Measurements from ENCODE around the gene THSD4. TPM values are rescaled to one million over a fixed set of nuclear protein-coding genes. Genes with fewer than 3 reads are reported as not detected.
"Not testable (repeated sequence)": the region's sequence is repeated elsewhere in the genome, so short reads cannot be mapped to it uniquely, and the experiment has no call there.

Gene THSD4
- total RNA-seq, 1 experiment from 2014 or later, result 65.4 TPM

GRCh38 chr15:71397377-71397776 lies 282.1 kb downstream of the THSD4 start:
- Histone ChIP-seq H3K4me1 (ENCODE audit: control insufficient read depth, insufficient read depth, low read length) (no peaks in the 10 kb centered on the region), H3K27ac (ENCODE audit: low read length) (no peak overlapping the region), H3K9me3 (ENCODE audit: control insufficient read depth, insufficient read depth, low read depth, low read length) (no peaks in the 10 kb centered on the region), H3K36me3 (ENCODE audit: control insufficient read depth, insufficient read depth, low read length) (no peaks in the 10 kb centered on the region), H3K27me3 (ENCODE audit: control insufficient read depth, insufficient read depth, low read length) (no peaks in the 10 kb centered on the region), H3K4me3 (ENCODE audit: low read depth in 2 of 2, low read length in 2 of 2) (no peak overlapping the region)
- ATAC-seq (no peak), DNase-seq (ENCODE audit: low read depth, low spot score) (no peak)
- intact Hi-C loops (cut with micrococcal nuclease; ENCODE audit: unreplicated experiment), result no loop called here
- no TSS peak for BruUV-seq (replicated peaks)
- TF ChIP-seq TCF7L2 (IDR thresholded peaks at IDR 0.05; ENCODE audit: low read depth, low read length) (no peak), CTCF (IDR thresholded peaks at IDR 0.05) (no peak), REST (IDR thresholded peaks at IDR 0.05; ENCODE audit: insufficient read depth in 1 of 2, low read depth in 2 of 2, low read length in 1 of 2) (no peak), POLR2AphosphoS5 (IDR thresholded peaks at IDR 0.05; ENCODE audit: low read depth, low read length) (no peak), SIN3A (IDR thresholded peaks at IDR 0.05; ENCODE audit: borderline replicate concordance, insufficient read depth, low read depth, low read length) (no peak)
- ChIA-PET POLR2A (no interaction called here), CTCF (no interaction called here)
- in situ Hi-C loops (cut with HindIII; ENCODE audit: low pct_unique_long_range_greater_than_20kb, low sequenced_read_pairs), result no loop called here

- H3K9me3 ChIP-seq (ENCODE audit: control insufficient read depth, insufficient read depth, low read depth, low read length), result no peaks in the 10 kb centered on the region
- ATAC-seq (no peak), DNase-seq (ENCODE audit: low read depth, low spot score) (no peak)
- H3K27me3 ChIP-seq (ENCODE audit: control insufficient read depth, insufficient read depth, low read length), result no peaks in the 10 kb centered on the region
- BruUV-seq (replicated peaks), result no TSS peak
- ChIA-PET POLR2A (no interaction called here), CTCF (no interaction called here)
- H3K4me3 ChIP-seq (ENCODE audit: low read depth in 2 of 2, low read length in 2 of 2), result no peak overlapping the region
- H3K4me1 ChIP-seq (ENCODE audit: control insufficient read depth, insufficient read depth, low read length), result no peaks in the 10 kb centered on the region
- no peaks in the 10 kb centered on the region for H3K36me3 ChIP-seq (ENCODE audit: control insufficient read depth, insufficient read depth, low read length)
- no peak overlapping the region for H3K27ac ChIP-seq (ENCODE audit: low read length)
- TF ChIP-seq CTCF (IDR thresholded peaks at IDR 0.05) (no peak), POLR2AphosphoS5 (IDR thresholded peaks at IDR 0.05; ENCODE audit: low read depth, low read length) (no peak), REST (IDR thresholded peaks at IDR 0.05; ENCODE audit: insufficient read depth in 1 of 2, low read depth in 2 of 2, low read length in 1 of 2) (no peak), TCF7L2 (IDR thresholded peaks at IDR 0.05; ENCODE audit: low read depth, low read length) (no peak), SIN3A (IDR thresholded peaks at IDR 0.05; ENCODE audit: borderline replicate concordance, insufficient read depth, low read depth, low read length) (no peak)
- intact Hi-C loops (cut with micrococcal nuclease; ENCODE audit: unreplicated experiment), result no loop called here
- in situ Hi-C loops (cut with HindIII; ENCODE audit: low pct_unique_long_range_greater_than_20kb, low sequenced_read_pairs), result no loop called here
These were observed 285.0 kb downstream of the THSD4 start for GRCh38 chr15:71400294-71400693.

- POLR2A ChIA-PET; intact Hi-C loops (cut with micrococcal nuclease; ENCODE audit: unreplicated experiment): not testable (repeated sequence)
- CTCF ChIA-PET, result interaction anchor here (0.6 kb wide), 1 partner anchor 65 kb away, joined by 7 read pairs; no protein-coding TSS in a partner anchor
These were observed 286.5 kb downstream of the THSD4 start for GRCh38 chr15:71401728-71402127.

More at GRCh38 chr15:71401728-71402127, 286.5 kb downstream of the THSD4 start:
- H3K9me3 ChIP-seq (ENCODE audit: control insufficient read depth, insufficient read depth, low read depth, low read length); H3K36me3 ChIP-seq (ENCODE audit: control insufficient read depth, insufficient read depth, low read length); H3K4me1 ChIP-seq (ENCODE audit: control insufficient read depth, insufficient read depth, low read length); in situ Hi-C loops (cut with HindIII; ENCODE audit: low pct_unique_long_range_greater_than_20kb, low sequenced_read_pairs); H3K27ac ChIP-seq (ENCODE audit: low read length); ATAC-seq; H3K27me3 ChIP-seq (ENCODE audit: control insufficient read depth, insufficient read depth, low read length); H3K4me3 ChIP-seq (ENCODE audit: low read depth in 2 of 2, low read length in 2 of 2); DNase-seq (ENCODE audit: low read depth, low spot score); BruUV-seq (replicated peaks): not testable (repeated sequence)
